ENCODE results near the gene KCNMB1.

The KCNMB1 gene

GRCh38 chr5:170353961-170354360, 35.2 kb downstream of the KCNMB1 start:
- no peak overlapping the region for H3K4me3 ChIP-seq (ENCODE audit: low read length)
- DNase-seq (ENCODE audit: low read depth, low spot score): no peak

- no peak for DNase-seq (ENCODE audit: low read depth, low spot score)
- no peak overlapping the region for H3K4me3 ChIP-seq (ENCODE audit: low read length)
These were observed 36.0 kb downstream of the KCNMB1 start for GRCh38 chr5:170353011-170353761.

- DNase-seq (ENCODE audit: low read depth, low spot score): no peak
These were observed 41.0 kb downstream of the KCNMB1 start for GRCh38 chr5:170348137-170348633.

GRCh38 chr5:170347022-170347567, 42.1 kb downstream of the KCNMB1 start:
- no peak overlapping the region for H3K4me3 ChIP-seq (ENCODE audit: low read length)
- DNase-seq (ENCODE audit: low read depth, low spot score): no peak

More at GRCh38 chr5:170348137-170348633, 41.0 kb downstream of the KCNMB1 start:
- no peak overlapping the region for H3K4me3 ChIP-seq (ENCODE audit: low read length)

DNA sequence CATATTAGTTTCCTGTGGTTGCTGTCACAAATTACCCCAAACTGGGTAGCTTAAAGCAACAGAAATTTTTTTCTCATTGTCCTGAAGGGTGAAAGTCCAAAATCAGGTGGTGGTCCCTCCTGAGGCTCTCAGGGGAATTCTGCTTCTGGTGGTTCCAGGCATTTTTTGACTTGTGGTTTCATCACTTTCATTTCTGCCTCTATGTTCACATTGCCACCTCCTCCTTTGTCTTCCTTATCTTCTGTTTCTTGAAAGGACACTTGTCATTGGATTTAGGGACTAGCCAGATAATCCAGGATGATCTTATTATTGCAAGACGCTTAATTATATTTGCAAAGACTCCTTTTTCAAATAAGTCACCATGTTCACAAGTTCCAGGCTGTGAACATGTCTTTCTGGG, 43.2 kb downstream of the KCNMB1 start:
- no peak overlapping the region for H3K4me3 ChIP-seq (ENCODE audit: low read length)
- DNase-seq (ENCODE audit: low read depth, low spot score): no peak

GRCh38 chr5:170343177-170343576, 46.0 kb downstream of the KCNMB1 start:
- no peak for DNase-seq (ENCODE audit: low read depth, low spot score)
- H3K4me3 ChIP-seq (ENCODE audit: low read length): no peak overlapping the region

DNA sequence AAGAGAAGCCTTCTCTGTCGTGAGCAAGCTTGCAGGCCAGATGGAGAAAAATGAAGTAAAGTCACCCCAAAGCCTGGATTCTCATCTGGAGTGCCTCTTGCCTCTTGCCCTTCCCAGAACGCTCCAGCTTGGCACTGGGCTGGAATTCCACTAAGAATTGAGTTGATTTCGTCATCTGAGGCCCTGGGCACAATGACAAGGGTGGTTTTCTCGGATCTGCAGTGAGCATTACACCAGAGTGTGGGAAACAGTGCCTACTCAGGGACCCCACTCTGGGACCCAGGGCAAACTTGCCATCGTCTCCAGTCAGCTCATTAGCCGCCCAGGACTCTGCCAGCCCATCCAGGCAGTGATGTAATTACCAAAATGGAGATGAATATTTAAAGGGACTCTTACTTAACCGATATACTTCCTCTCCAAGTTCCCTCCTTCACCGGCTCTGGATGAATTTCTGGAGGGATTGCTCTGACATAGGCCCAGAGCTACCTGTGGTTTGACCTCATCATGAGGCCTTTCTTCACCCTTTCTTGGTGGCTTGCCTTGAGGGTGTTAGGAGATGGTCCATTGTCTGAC, 46.9 kb downstream of the KCNMB1 start:
- no peak for DNase-seq (ENCODE audit: low read depth, low spot score)
- no peak overlapping the region for H3K4me3 ChIP-seq (ENCODE audit: low read length)

DNA sequence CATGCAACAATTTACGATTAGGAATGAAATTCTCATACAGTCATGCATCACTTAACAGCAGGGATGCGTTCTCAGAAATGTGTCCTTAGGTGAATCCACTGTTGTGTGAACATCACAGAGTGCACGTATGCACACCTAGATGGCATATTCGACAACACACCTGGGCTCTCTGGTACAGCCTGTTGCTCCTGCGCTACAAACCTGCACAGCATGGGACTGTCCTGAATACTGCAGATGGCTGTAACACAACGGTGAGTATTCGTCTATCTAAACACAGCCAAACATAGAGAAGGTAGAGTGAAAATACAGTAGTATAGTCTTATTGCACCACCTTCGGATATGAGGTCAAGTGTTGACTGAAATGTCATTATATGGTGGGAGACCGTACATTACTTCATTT, 47.6 kb downstream of the KCNMB1 start:
- no peak for DNase-seq (ENCODE audit: low read depth, low spot score)

DNA sequence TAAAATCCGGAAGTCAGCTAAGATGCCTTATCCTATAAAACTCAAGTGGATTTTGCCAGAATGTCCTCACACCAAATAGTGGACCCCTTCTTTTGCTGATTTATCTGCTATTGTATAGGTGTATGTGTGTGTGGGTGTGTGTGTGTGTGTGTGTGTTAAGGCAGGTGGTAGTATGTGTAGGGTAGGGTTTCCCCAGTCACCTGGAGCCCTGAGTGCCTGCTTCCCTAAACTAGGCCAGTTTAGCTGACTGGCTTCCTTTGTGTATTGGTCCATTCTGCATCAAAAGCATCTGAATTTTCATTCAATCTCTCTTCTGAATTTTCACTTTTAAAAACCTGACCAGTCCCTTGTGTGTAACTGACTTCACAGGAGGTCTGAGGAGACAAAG, 49.4 kb downstream of the KCNMB1 start:
- no peak overlapping the region for H3K4me3 ChIP-seq (ENCODE audit: low read length)
- no peak for DNase-seq (ENCODE audit: low read depth, low spot score)

More for the DNA sequence above, 47.6 kb downstream of the KCNMB1 start:
- no peak overlapping the region for H3K4me3 ChIP-seq (ENCODE audit: low read length)

DNA sequence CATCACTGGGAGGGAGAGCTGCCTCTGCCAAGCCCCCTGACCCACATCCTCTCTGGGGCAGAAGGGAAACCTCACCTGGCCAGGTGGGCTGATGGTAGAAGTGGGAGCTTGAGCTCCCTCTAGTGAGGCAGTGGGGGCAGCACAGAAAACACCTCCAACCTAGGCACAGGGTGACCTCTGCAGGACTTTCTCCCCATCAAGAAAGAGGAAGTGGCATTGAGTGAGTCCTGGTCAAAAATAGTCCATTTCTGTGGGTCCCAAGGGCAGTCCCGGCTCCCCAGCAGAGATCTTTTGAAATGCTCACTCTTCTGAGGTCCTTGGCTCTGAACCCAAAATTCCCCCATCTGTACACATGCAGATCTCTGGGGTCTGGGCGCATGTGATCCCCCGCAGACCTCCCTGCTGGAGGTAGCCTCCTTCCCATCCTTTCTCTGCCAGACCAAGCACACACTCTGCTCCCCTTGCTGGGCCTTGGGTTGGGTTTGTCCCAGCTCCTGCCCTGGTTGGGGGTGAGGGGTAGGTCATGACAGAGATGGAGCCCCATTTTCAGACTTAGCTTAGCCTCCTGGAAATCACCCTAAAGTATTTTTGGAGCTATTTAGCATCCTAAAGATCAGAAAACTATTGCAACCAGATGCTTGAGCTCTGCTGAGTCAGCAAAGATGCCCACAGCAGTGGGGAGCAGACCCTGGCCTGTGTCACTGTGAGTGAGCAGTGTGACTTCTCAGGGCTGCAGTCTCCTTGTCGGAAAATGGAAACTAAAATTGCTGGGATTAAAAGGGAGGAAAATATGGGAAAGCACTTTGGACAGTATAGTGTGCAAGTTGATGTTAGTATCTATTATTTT, 50.0 kb downstream of the KCNMB1 start:
- H3K4me3 ChIP-seq (ENCODE audit: low read length): no peak overlapping the region
- DNase-seq (ENCODE audit: low read depth, low spot score): peak; percentile 62

DNA sequence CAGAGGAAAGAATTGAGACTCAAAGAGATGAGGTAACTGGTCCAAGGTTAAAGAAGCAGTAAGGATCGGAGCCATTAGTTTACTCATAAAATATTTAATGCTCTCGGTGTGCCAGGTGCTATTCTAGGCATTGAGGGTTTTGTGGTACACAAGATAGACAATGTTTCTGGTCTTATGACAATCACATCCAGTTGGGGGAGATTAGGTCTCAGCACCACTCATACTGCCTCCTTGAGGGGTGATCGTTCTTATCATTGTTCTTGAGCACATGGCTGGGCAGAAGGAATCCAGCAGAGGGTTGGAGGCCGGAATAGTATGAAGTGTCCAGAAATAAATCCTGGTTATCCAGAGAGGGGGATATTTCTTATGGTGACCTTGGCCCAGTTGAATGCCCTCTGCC, 50.9 kb downstream of the KCNMB1 start:
- H3K4me3 ChIP-seq (ENCODE audit: low read length): no peak overlapping the region
- peak; percentile 70 for DNase-seq (ENCODE audit: low read depth, low spot score)

GRCh38 chr5:170337045-170337733, 52.0 kb downstream of the KCNMB1 start:
- no peak for DNase-seq (ENCODE audit: low read depth, low spot score)
- no peak overlapping the region for H3K4me3 ChIP-seq (ENCODE audit: low read length)

- DNase-seq (ENCODE audit: low read depth, low spot score): no peak
- no peak overlapping the region for H3K4me3 ChIP-seq (ENCODE audit: low read length)
These were observed 53.1 kb downstream of the KCNMB1 start for GRCh38 chr5:170336065-170336464.

GRCh38 chr5:170334626-170335025, 54.5 kb downstream of the KCNMB1 start:
- H3K4me3 ChIP-seq (ENCODE audit: low read length): no peak overlapping the region
- no peak for DNase-seq (ENCODE audit: low read depth, low spot score)

DNA sequence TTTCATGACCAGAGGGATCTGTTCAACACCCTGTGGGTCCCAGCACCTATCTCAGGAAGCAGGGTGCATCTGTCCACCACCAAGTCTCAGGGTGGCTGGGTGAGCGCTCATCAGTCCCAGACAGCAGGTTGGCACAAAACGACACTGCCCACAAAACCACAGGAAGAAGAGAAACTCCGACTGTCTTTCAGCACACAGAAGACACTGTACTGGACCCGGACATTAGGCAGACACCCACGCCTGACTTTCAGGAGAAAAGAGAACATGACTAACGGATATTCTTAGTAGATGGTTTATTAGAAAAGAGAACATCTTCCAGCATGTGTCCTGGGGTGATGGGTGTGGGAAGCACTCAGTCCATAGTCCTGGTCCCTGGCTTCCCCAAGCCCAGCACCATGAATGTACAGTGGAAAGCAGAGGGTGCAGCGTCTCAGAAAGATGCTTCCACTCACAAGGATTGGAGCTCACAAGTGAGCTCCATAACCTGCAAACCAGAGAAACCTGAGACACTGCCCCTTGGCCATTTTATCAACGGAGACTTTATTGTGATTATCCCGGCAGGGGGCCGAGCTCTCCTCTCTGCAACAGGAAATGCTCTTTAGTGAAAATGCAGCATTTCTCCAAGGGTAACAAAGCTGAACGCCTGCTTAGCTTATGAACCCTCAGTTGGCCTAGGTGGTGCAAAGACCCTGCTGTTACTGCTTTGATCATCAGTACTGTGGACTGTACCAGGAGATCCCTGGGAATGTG, 55.8 kb downstream of the KCNMB1 start:
- peak; percentile 73 for DNase-seq (ENCODE audit: low read depth, low spot score)
- H3K4me3 ChIP-seq (ENCODE audit: low read length): peak overlapping the region; percentile 25

- peak overlapping the region; percentile 88 for H3K4me3 ChIP-seq (ENCODE audit: low read length)
- DNase-seq (ENCODE audit: low read depth, low spot score): no peak
These were observed 57.1 kb downstream of the KCNMB1 start for GRCh38 chr5:170332058-170332457.

- DNase-seq (ENCODE audit: low read depth, low spot score): no peak
- peak overlapping the region; percentile 88 for H3K4me3 ChIP-seq (ENCODE audit: low read length)
These were observed 58.6 kb downstream of the KCNMB1 start for GRCh38 chr5:170330568-170331054.

DNA sequence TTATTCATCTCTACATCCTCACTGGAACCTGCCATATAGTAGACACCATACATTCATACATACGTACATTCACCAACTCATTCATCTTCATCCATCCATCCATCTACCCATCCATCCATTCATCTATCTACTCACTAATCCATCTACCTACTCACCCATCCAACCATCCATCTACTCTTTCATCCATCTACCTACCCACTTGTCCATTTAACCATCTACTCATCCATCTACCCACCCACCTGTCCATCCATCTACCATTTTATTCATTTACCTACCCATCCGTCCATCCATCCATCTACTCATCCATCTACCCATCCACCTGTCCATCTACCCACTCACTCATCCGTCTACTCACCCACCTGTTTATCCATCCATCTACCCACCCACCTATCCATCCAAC, 59.6 kb downstream of the KCNMB1 start:
- no peak overlapping the region for H3K4me3 ChIP-seq (ENCODE audit: low read length)
- no peak for DNase-seq (ENCODE audit: low read depth, low spot score)
